ENCODE measurements around the gene NLRX1.
"Not testable (repeated sequence)": the region's sequence is repeated elsewhere in the genome, so short reads cannot be mapped to it uniquely, and the experiment has no call there.

Gene NLRX1

GRCh38 chr11:119188067-119188466 is 19.5 kb downstream of the NLRX1 start:
- DNase-seq: no peak

DNA sequence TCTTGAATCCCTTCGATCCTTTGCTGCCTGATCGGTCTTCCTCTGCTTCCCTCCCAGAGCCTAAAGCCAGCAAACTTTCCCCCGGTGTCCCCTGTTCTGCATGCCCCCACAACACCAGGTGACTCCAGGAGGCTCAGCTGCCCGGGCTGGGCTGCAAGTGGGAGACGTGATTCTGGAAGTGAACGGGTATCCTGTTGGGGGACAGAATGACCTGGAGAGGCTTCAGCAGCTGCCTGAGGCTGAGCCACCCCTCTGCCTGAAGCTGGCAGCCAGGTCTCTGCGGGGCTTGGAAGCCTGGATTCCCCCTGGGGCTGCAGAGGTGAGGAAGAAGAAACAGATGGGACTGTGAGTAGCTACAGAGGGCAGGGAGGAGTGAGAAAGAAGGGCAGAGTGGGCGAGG is 20.4 kb downstream of the NLRX1 start:
- no peak for DNase-seq

DNA sequence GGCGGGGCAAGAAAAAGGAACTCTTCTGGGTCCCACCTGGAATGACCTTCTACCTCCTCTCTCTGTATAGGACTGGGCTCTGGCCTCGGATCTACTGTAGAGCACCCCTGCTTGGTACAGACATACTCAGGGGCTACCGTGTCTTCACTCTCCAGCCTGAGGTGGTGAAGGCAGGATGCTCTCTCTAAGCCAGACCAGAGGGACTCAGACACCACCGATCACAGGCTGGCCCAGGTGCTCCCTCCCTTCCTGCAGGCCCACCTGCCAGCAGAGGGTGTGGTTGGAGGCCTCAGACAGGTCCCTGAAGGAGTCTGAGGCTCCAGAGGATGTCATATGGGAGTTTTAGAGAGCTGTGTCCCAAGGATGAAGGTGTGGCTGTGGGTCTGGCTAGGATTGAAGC is 20.9 kb downstream of the NLRX1 start:
- peak in 1 of 2 experiments; percentile 31 for DNase-seq

- no peak for DNase-seq
These were observed 22.0 kb downstream of the NLRX1 start for GRCh38 chr11:119190531-119190930.

GRCh38 chr11:119191265-119191664 is 22.7 kb downstream of the NLRX1 start:
- not testable (repeated sequence) for DNase-seq

- no peak for DNase-seq
These were observed 23.6 kb downstream of the NLRX1 start for GRCh38 chr11:119192111-119192510.

- DNase-seq: no peak
These were observed 24.5 kb downstream of the NLRX1 start for GRCh38 chr11:119193001-119193400.

DNA sequence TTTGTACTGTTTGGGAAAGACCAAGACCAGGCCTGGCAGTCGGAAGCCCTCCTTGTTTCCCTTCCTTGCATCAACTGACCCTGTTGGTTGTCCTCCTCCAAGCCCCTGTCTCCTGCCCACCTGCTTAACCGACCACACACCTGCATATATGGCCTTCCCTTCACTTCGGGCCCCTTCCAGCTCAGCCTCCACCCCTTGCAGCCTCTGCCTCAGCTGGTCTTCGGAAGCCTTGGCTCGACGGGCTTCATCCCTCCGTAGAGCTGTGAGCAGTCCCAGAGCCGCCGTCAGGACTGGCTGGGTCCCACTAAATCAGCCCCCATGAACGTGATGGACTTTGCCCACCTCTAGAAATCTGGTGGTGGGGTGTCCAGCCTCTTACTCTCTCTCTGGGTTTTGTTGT is 25.1 kb downstream of the NLRX1 start:
- no peak for DNase-seq

GRCh38 chr11:119194811-119195440 is 26.4 kb downstream of the NLRX1 start:
- no peak for DNase-seq

DNA sequence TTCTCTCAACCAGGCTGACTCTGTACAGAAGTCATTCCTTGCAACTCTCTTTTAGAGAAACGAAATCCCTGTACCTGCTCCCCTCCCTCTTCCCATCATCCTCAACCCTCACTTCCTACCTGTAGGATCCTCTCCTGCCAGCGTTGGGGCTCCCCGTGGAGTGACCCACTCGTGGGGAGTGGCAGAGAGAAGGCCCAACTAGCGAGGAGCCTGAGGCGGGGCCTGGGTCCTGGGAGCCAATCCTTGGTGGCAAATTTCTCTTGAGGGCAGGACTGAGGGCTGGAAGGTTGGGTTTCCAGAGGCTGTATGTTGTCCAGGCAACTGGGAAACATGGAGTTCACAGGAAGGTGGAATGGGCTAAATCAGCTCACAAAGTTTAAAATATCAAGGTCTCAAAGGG is 27.2 kb downstream of the NLRX1 start:
- DNase-seq: peak; percentile 50 to 77

DNA sequence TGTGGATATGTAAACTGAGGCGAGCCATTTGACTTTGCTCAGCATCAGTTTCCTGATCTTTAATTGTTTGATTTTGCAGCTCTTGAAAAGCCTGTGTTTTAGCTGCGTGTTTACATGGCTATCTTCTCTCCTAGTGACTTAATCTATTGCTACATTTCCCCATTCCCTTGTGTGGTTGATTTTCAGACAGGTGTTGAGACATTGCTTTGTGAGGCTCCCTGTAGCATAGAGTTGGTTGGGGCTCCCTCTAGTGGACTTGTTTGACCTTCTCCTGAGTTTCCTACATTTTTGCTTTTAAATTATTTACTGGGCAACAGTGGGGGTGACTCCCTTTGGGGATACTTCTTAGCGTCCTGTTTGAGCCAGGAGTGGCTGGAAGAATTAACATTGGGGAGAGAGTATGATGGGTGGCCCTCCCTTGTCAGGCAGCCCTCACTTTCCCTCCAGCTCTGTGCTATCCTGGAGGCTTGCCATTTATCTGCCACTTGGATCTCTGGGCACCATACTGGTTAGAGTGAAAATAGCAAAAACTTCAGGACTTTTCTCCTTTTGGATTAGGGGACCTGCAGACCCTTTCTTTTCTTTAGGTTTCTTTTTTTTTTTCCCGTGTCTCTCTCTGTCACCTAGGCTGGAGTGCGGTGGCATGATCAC is 28.4 kb downstream of the NLRX1 start:
- peak; percentile 94 to 98 for DNase-seq

DNA sequence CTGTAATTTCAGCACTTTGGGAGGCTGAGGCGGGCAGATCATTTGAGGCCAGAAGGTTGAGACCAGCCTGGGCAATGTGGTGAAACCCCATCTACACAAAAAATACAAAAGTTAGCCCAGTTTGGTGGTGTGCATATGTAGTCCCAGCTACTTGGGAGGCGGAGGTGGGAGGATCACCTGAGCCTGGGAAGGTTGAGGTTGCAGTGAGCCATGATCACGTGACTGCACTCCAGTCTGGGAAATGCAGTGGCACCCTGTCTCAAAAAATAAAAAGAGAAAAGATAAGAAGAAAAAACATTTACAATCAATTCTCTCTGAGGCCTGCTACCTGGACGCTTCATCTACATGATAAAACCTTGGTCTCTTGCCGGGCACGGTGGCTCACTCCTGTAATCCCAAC is 30.4 kb downstream of the NLRX1 start:
- DNase-seq: no peak

GRCh38 chr11:119201236-119201635 is 32.7 kb downstream of the NLRX1 start:
- DNase-seq: not testable (repeated sequence)

- no peak for DNase-seq
These were observed 34.0 kb downstream of the NLRX1 start for GRCh38 chr11:119202554-119202953.

- no peak for DNase-seq
These were observed 35.5 kb downstream of the NLRX1 start for GRCh38 chr11:119204066-119204465.

GRCh38 chr11:119205080-119205479 is 36.6 kb downstream of the NLRX1 start:
- DNase-seq: no peak

- peak; percentile 96 to 99 for DNase-seq
These were observed 37.3 kb downstream of the NLRX1 start, which contains the start of gene CBL for GRCh38 chr11:119205574-119206510. CBL (plus strand) TSS chr11:119206339; CDS start chr11:119206418, 79 bp downstream.

DNA sequence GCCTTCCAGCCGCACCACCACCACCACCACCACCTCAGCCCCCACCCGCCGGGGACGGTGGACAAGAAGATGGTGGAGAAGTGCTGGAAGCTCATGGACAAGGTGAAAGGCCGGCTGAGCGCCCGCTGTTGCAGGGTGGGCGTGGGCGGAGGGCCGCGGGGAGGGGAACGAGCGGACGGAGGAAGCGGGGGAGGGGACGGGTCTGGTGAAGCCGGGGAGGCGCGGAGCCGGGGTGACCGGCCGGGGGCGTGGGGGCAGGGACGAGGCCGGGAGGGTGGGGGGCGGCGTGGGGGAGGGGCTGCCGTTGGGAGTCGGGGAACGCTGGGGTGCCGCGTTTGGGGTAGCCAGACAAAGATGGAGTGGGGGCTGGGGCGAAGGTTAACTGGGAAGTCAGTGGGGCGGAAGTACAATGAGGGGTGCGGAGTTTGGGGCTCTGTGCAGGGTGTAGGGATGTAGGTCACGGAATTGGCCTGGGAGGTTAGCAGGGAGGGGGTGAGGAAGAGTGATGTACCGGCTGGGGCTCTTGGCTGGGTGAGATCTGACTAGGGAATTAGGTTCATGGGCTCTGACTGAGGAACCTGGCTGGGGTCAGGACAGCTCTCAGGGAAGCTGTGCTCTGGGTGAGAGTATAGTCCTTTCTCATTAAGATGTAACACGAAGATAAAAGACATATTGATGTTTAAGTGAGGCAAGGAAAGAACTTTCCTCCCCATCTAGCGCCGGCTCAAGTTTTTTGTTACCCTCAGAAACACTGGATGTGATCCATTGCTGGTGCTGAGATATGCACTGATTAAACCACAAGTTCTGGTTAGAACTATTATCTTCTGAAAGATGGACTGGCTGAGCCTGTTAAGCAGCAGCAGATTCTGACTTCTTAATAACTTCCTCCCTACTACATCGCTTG is 38.2 kb downstream of the NLRX1 start:
- DNase-seq: peak in 1 of 2 experiments; percentile 89

DNA sequence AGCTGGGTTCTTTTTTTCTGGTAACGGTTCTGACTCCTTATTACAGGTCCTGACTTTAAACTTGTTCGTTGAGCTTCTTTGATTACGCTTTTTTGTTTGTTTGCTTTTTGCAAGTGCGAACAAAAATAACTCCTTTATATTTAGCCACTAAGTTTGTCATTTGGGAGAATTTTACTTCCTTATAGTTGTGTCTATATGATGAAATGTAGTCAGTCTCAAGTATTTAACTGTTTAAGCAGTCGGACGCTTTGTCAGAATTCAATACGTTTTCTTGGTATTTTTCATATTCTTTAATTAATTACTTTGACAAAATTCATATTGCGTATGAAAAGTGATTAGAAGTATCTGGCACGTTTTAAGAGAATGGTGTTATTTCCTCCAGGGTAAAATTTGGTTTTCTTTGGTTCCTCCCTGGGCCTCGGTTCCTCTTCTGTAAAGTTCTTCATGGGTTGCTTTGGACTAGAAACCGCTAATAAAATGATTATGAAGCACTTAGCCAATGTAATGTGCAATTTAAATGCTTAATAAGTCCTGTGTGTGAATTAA is 39.0 kb downstream of the NLRX1 start:
- no peak for DNase-seq

GRCh38 chr11:119209186-119209585 is 40.7 kb downstream of the NLRX1 start:
- no peak for DNase-seq

- DNase-seq: no peak
These were observed 41.5 kb downstream of the NLRX1 start for GRCh38 chr11:119210050-119210449.

Data from NCI-H526 (cell line).